Astrocyte (in vitro differentiated cells and primary cell): ENCODE data around the gene TEX55.

Experiments used
- CTCF ChIP-seq: IDR thresholded peaks from 2 replicates; pipeline ENCODE4 v1.5.1; 2011; ENCODE audit warnings: low read depth, mild to moderate bottlenecking, inconsistent platforms, low read length, moderate library complexity; ENCODE audit not compliant: insufficient read depth
- EZH2 ChIP-seq: IDR thresholded peaks from 2 replicates; pipeline ENCODE4 v1.6.1; 2012; ENCODE audit warnings: mild to moderate bottlenecking, low read length, inconsistent platforms; ENCODE audit not compliant: insufficient read depth

DNA sequence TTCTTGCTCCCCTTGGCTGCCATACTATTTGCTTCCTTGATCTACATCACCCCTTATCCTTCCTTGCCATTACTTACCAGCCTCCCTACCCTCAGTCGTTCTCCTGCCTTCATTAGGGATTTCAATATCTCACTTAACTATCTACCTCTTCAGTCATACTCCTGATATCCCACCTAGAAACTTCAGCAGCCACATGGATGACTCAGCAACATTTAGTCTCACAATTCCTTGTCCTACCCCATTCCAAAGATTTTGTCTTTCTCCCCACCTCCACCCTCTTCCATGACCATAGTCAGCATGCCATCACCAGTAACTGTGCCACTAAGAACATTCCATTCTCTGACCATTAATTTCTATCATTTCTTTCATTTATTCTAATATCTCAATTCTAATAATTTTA is 45.8 kb downstream of the TEX55 start:
- TF ChIP-seq CTCF (no peak), EZH2 (no peak)
